Right cardiac atrium (tissue), 5 donors: ENCODE results near the gene ALKBH7. TPM values are rescaled to one million over a fixed set of nuclear protein-coding genes. Genes with fewer than 3 reads are reported as not detected.
"Not testable (repeated sequence)": the region's sequence is repeated elsewhere in the genome, so short reads cannot be mapped to it uniquely, and the experiment has no call there.

Source experiments
- ATAC-seq, 2 donors: fragments of 200-7000 bp; cut with Tn5 transposase; one replicate each; pipeline versions ENCODE4 v1.8.0 to v1.9.1; 2020; ENCODE audit warnings: moderate library complexity in 2 of 2, mild to moderate bottlenecking in 1 of 2
- DNase-seq, 3 donors: peaks; one replicate each; pipeline ENCODE4 v3.0.0-alpha.2; 2020
- H3K27ac ChIP-seq: one replicate; pipeline ENCODE4 v1.5.1; 2013; ENCODE audit warnings: mild to moderate bottlenecking, low read length, control low read depth, moderate library complexity
- H3K27me3 ChIP-seq: one replicate; pipeline ENCODE4 v1.6.1; 2013; ENCODE audit not compliant: control insufficient read depth, insufficient read depth
- H3K4me1 ChIP-seq: one replicate; pipeline ENCODE4 v1.6.1; 2013; ENCODE audit warnings: low read length; ENCODE audit not compliant: control insufficient read depth, insufficient read depth
- H3K4me3 ChIP-seq: one replicate; pipeline ENCODE4 v1.5.1; 2013; ENCODE audit warnings: low read length, control low read depth
- H3K9me3 ChIP-seq: one replicate; pipeline ENCODE4 v1.6.1; 2013; ENCODE audit warnings: low read length; ENCODE audit not compliant: control insufficient read depth
- WGBS: extraction: QIAGEN DNeasy Blood & Tissue Kit; methylation state at CpG from one replicate; pipeline ENCODE4 v1.1.7; 2013; 5-methylcytosine and 5-hydroxymethylcytosine counted together
- intact Hi-C, 4 donors: fragments of 100-400 bp; cut with DNase I; formaldehyde crosslinking; loops; one replicate each; pipeline versions ENCODE4 v1.11.0 to v1.14.0; 2022 to 2023
- polyA plus RNA-seq: library from polyadenylated mRNA; stranded (reverse); fragments of 200-250 nt; gene quantifications from one replicate; pipeline ENCODE4 v1.2.3, GENCODE V29; 2013
- total RNA-seq, 4 donors: library from RNA; stranded (reverse); fragmentation: NEBNext Ultra II Directional; extraction: Animal tissue kit (Norgen Biotek cat#: 25700); gene quantifications; one replicate each; pipeline ENCODE4 v1.2.1, GENCODE V29; 2021
- donor health status: healthy with polysubstance abuse.
- donor health status: DM: no; HTN: yes; CAD: no.
- donor health status: DM: no; HTN: no; CAD: no.
- donor health status: DM: no; HTN: yes; CAD: no; lungs with severe emphysema.
- donor health status: DM: yes; HTN: yes; CAD: no.

Gene ALKBH7
- total and polyA plus RNA-seq, 5 donors, result 95.6 to 127 (median 113) TPM

DNA sequence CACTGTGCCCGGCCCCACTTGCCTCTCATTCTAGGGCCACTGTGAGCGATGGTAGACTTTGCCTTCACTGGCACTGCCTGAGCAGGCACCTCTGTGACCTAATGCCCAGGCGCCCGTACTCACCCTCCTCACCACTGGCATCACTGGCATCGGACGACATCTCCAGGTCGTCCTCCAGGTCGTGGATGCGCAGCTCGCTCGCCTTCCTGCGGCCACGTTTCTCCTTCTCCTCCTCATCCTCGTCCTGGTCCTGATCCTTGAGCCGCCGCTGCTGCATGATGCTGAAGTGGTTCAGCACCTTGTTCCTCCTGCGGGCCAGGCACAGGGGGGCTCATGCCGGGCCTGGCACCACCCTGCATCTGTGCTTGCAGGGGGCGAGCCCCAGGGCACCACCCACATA is 10.6 kb downstream of the ALKBH7 start:
- intact Hi-C loops, result no loop called here
- Histone ChIP-seq H3K27me3 (no peaks in the 10 kb centered on the region), H3K27ac (no peak overlapping the region), H3K9me3 (no peaks in the 10 kb centered on the region), H3K4me1 (no peaks in the 10 kb centered on the region), H3K4me3 (no peak overlapping the region)
- DNase-seq (no peak), ATAC-seq (no peak)
- WGBS, result 94% methylated on average over 19 of the region's 19 CpGs

- DNase-seq, result no peak
- no peaks in the 10 kb centered on the region for H3K4me1 ChIP-seq
- H3K27me3 ChIP-seq, result no peaks in the 10 kb centered on the region
- H3K27ac ChIP-seq, result no peak overlapping the region
- no peak overlapping the region for H3K4me3 ChIP-seq
- no peaks in the 10 kb centered on the region for H3K9me3 ChIP-seq
- intact Hi-C loops, result no loop called here
- WGBS, result 96% methylated on average over 4 of the region's 4 CpGs
- no peak for ATAC-seq
Observed at GRCh38 chr19:6384381-6384780, 11.8 kb downstream of the ALKBH7 start.

DNA sequence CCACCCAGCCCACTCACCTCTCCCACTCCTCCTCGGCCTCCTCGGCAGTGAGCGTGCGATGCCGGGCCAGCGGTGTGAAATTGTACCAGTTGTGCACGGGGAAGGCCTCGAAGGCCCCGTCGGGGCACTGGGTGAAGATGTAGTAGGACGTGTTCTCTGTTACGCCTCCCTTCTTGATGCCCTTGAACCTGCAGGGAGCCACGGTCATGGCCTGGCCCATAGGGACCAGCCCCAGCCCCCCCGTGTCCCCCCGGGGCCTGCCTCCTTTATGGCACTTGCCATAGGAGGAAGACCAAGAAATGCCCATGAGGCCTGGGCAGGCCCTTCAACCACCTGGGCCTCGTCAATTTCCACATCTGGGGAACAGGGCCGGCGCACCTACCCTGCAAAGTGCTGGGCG is 14.8 kb downstream of the ALKBH7 start:
- H3K27me3 ChIP-seq, result no peaks in the 10 kb centered on the region
- intact Hi-C loops, result no loop called here
- H3K4me1 ChIP-seq, result peaks cover 3% of the 10 kb centered on the region
- no peaks in the 10 kb centered on the region for H3K9me3 ChIP-seq
- DNase-seq (no peak), ATAC-seq (no peak)
- WGBS, result 95% methylated on average over 19 of the region's 19 CpGs
- H3K27ac ChIP-seq, result no peak overlapping the region
- no peak overlapping the region for H3K4me3 ChIP-seq

DNA sequence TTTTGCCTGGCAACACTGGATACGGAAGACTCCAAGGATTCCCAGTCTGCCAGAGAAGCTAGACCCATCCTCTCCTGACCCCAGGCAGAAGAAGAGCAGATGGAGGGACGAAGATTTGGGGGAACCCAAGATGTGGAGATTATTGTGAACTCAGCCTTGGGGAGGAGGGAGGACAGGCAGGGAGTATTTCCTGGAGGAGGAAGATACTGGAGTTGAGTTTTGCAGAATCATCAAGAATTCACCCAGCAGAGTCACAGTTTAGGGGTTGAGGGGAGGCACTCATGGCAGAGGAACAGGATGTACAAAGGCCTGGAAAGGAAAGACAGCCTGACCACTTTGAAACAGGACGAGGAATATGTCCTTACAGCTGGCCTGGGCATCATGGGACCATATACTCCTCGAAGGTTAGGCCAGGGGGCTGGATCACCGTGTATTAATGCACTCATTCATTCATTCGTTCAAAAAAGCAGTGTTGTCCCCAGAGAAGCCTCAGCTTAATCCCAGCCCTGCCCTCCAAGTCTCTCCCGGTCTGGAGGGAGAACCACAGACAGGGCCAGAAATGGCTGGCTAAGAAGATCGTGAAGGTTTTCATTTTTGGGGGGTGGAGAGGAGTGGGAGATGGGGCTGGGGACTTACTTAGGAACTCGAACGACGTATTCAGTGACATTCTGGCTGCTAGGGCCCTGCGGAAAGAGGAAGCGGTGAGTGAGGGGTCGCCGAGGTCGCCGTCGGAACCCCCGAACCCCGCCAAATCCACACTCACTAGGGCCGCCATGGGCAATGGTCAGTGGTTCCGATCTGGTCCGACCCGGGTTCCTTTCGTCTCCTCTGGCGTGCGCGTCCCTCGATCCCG is 19.9 kb downstream of the ALKBH7 start:
- intact Hi-C loops, result no loop called here
- ATAC-seq (no peak), DNase-seq (no peak)
- Histone ChIP-seq H3K4me1 (peaks cover 4% of the 10 kb centered on the region), H3K9me3 (no peaks in the 10 kb centered on the region), H3K27ac (peak overlapping the region; percentile 61), H3K4me3 (peak overlapping the region; percentile 76), H3K27me3 (no peaks in the 10 kb centered on the region)
- WGBS, result 7% methylated on average over 30 of the region's 30 CpGs

DNA sequence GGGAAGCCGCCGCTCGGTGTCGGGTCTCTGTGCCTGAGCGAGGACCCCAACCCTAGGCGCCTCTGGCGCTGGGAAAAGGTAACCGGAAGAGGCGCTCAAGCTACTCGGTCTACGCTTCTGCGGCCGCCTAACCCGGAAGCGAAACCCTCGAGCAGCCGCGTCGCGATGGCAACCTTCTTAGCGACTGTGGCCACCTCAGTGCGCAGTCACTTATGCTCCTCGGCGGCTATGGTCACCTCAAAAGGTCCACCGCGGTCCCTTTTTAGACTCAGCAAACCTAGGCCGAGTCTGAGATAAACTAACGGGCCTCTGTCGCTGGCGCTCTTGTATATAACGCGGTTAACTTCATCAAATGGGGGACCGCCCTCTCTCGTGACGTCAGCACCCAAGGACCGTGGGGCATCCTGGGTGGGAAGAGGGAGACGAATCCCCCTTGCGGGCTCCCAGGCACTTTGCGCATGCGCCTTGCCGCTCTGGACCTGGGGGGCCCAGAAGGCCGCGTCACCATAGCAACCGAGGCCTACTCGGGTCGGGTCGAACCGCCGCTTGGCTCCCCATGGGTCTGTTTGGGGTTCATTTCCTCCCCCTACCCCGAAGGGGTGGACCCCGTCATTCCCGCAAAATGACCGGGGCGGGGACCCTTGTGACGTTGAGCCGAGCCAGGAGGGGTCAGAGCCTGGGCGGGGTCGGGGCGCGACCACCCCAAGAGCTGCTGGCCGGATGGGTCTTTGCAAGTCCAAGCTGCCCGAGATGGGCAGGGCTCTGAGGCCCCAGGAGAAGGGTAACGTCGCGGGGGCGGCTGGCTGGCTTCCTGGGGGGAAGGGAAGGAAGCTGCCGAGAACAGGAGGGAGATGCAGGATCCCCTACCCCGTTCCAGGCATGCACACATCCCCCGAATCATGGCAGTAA is 20.7 kb downstream of the ALKBH7 start, which contains the start of gene GTF2F1:
Gene GTF2F1, minus strand, starts transcription at position 91 of the 909 bp plus-strand sequence. CDS start 169 bp downstream, outside the sequence.
- intact Hi-C loops, result no loop called here
- no peaks in the 10 kb centered on the region for H3K9me3 ChIP-seq
- peak; percentile 94 to 96 for ATAC-seq
- peak within 1 kb of the TSS; percentile 76 for H3K4me3 ChIP-seq
- peaks cover 4% of the 10 kb centered on the region for H3K4me1 ChIP-seq
- DNase-seq, result peak; percentile 99
- no peaks in the 10 kb centered on the region for H3K27me3 ChIP-seq
- under 1% methylated on average over 69 of the region's 69 CpGs for whole genome bisulfite sequencing
- H3K27ac ChIP-seq, result peak within 1 kb of the TSS; percentile 61

DNA sequence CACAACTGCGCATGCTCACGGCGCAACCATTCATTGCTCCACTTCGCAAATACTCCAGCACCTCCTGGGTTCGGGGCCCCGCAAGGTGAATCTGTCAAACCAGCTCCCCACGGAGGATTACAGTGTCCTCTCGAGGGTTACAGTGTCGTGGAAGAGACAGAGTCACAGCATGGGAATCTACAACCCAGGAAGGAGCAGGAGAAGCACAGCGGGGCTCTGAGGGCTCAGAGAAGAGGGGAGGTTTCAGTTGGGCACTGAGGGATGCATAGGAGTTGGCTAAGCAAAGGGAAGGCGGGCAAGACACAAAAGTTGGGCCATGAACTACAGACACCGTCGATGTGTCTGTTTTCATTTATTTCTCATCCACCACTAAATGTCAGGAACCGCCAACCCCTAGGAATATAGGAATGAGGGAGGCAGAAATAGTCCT is 21.4 kb downstream of the ALKBH7 start:
- peaks cover 4% of the 10 kb centered on the region for H3K4me1 ChIP-seq
- H3K9me3 ChIP-seq, result no peaks in the 10 kb centered on the region
- 28% methylated on average over 14 of the region's 14 CpGs for WGBS
- H3K4me3 ChIP-seq, result peak overlapping the region; percentile 76
- H3K27ac ChIP-seq, result peak overlapping the region; percentile 61
- intact Hi-C loops, result no loop called here
- ATAC-seq, result no peak
- no peak for DNase-seq
- no peaks in the 10 kb centered on the region for H3K27me3 ChIP-seq

DNA sequence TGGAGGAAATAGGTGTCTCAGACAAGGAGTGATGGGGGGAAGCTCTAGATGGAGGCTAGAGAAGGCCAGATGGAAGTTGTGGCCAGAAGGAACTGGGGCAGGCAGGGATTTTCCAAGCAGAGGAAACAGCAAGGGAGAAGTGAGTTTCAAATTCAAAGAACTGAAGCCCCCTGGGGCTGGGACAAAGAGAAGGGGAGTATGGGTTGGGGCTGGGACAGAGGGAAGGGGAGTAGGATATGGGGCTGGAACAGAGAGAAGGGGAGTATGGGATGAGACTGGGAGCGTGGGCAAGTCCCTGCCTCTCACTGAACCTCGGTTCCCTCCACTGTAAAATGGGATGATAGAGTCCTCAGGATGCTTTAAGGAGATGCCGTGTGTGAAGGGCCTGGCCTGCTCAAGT is 22.2 kb downstream of the ALKBH7 start:
- ATAC-seq (no peak), DNase-seq (no peak)
- peaks cover 4% of the 10 kb centered on the region for H3K4me1 ChIP-seq
- no peaks in the 10 kb centered on the region for H3K27me3 ChIP-seq
- WGBS, result 89% methylated on average over 3 of the region's 3 CpGs
- intact Hi-C loops, result no loop called here
- H3K27ac ChIP-seq, result no peak overlapping the region
- H3K9me3 ChIP-seq, result no peaks in the 10 kb centered on the region
- no peak overlapping the region for H3K4me3 ChIP-seq

GRCh38 chr19:6396305-6396704 is 23.7 kb downstream of the ALKBH7 start:
- Histone ChIP-seq H3K27ac (no peak overlapping the region), H3K9me3 (no peaks in the 10 kb centered on the region), H3K27me3 (no peaks in the 10 kb centered on the region), H3K4me1 (peaks cover 4% of the 10 kb centered on the region), H3K4me3 (no peak overlapping the region)
- intact Hi-C loops, result no loop called here
- peak in 1 of 3 donors; percentile 32 for DNase-seq
- ATAC-seq, result no peak
- WGBS, result 92% methylated on average over 12 of the region's 12 CpGs

- DNase-seq, H3K9me3 ChIP-seq, H3K4me1 ChIP-seq, H3K27ac ChIP-seq, H3K27me3 ChIP-seq, ATAC-seq, intact Hi-C loops, H3K4me3 ChIP-seq: not testable (repeated sequence)
- 91% methylated on average over 23 of the region's 23 CpGs for WGBS
Observed at GRCh38 chr19:6400062-6400944, 27.7 kb downstream of the ALKBH7 start.

GRCh38 chr19:6402058-6402457 is 29.5 kb downstream of the ALKBH7 start:
- DNase-seq (no peak), ATAC-seq (no peak)
- intact Hi-C loops, result no loop called here
- H3K27me3 ChIP-seq, result no peaks in the 10 kb centered on the region
- 91% methylated on average over 10 of the region's 10 CpGs for WGBS
- no peaks in the 10 kb centered on the region for H3K4me1 ChIP-seq
- H3K4me3 ChIP-seq, result no peak overlapping the region
- no peaks in the 10 kb centered on the region for H3K9me3 ChIP-seq
- no peak overlapping the region for H3K27ac ChIP-seq
